Testis (tissue), 3 donors: ENCODE measurements around the gene SLC16A7. TPM values are rescaled to one million over a fixed set of nuclear protein-coding genes. Genes with fewer than 3 reads are reported as not detected.

Source experiments
- DNase-seq: peaks from one replicate; pipeline ENCODE4 v3.0.0-alpha.2; 2019
- H3K27ac ChIP-seq, 2 donors: fragments of 200-600 bp; sonication (generic); one replicate each; pipeline ENCODE4 v1.5.1; 2019
- H3K27me3 ChIP-seq: fragments of 200-600 bp; sonication (generic); one replicate; pipeline ENCODE4 v1.5.1; 2019
- H3K36me3 ChIP-seq: fragments of 200-600 bp; sonication (generic); one replicate; pipeline ENCODE4 v1.5.1; 2017; ENCODE audit warnings: low read depth; ENCODE audit errors: missing control alignments
- H3K4me1 ChIP-seq: fragments of 200-600 bp; sonication (generic); one replicate; pipeline ENCODE4 v1.5.1; 2019
- H3K4me3 ChIP-seq, 2 donors: fragments of 200-600 bp; sonication (generic); one replicate each; pipeline ENCODE4 v1.5.1; 2017 to 2019
- H3K9me3 ChIP-seq: fragments of 200-600 bp; sonication (generic); one replicate; pipeline ENCODE4 v1.5.1; 2017
- CTCF ChIP-seq, 3 experiments: fragments of 450-650 bp in 2 of 3; fragments of 200-600 bp in 1 of 3; sonication (generic) in 1 of 3; IDR thresholded peaks; one replicate each; pipeline ENCODE4 v1.5.1; 2016 to 2019; ENCODE audit warnings: antibody characterized with exemption in 3 of 3, mild to moderate bottlenecking in 2 of 3, moderate library complexity in 1 of 3
- POLR2A ChIP-seq: fragments of 450-650 bp; IDR thresholded peaks from one replicate; pipeline ENCODE4 v1.6.1; 2017; ENCODE audit warnings: antibody characterized with exemption, mild to moderate bottlenecking, moderate library complexity
- WGBS, 2 donors: methylation state at CpG; one replicate each; pipeline ENCODE4 v1.1.5; 2018; 5-methylcytosine and 5-hydroxymethylcytosine counted together
- intact Hi-C: fragments of 100-400 bp; cut with DNase I; formaldehyde crosslinking; loops from one replicate; pipeline ENCODE4 v1.15.1; 2023; ENCODE audit warnings: low total_unique reads
- polyA plus RNA-seq: library from polyadenylated mRNA; stranded (reverse); fragments of 350-450 nt; fragmentation: Illumina TruSeq; extraction: RNeasy Lipid Tissue Mini Kit (QIAGEN cat#74804); gene quantifications from one replicate; pipeline ENCODE4 v1.2.3, GENCODE V29; 2014; ENCODE audit warnings: low read depth, low replicate concordance; ENCODE audit not compliant: insufficient read depth
- total RNA-seq, 2 donors: library from RNA; depleted of rRNA; stranded (reverse); fragments of >200 nt; gene quantifications; one replicate each; pipeline ENCODE4 v1.2.3, GENCODE V29; 2016

SLC16A7 gene
- total and polyA plus RNA-seq, 3 donors from 2014 or later = 10.5 to 38.0 (median 15.9) TPM

- H3K27me3 ChIP-seq = no peaks in the 10 kb centered on the region
- intact Hi-C loops = no loop called here
- H3K27ac ChIP-seq = no peak overlapping the region
- DNase-seq = no peak
- no peak overlapping the region for H3K4me3 ChIP-seq
- no peak for TF ChIP-seq CTCF (IDR thresholded peaks at IDR 0.05)
- no peak for TF ChIP-seq POLR2A
- no peaks in the 10 kb centered on the region for H3K4me1 ChIP-seq
- WGBS, 2 donors = 38 to 76% methylated on average over 1 of the region's 1 CpG
- no peaks in the 10 kb centered on the region for H3K36me3 ChIP-seq
- no peaks in the 10 kb centered on the region for H3K9me3 ChIP-seq
Observed at GRCh38 chr12:59619461-59620240, 23.8 kb downstream of the SLC16A7 start.

GRCh38 chr12:59620326-59620725, 24.5 kb downstream of the SLC16A7 start:
- Histone ChIP-seq H3K27me3 (no peaks in the 10 kb centered on the region), H3K4me3 (no peak overlapping the region), H3K27ac (no peak overlapping the region), H3K36me3 (no peaks in the 10 kb centered on the region), H3K4me1 (no peaks in the 10 kb centered on the region), H3K9me3 (no peaks in the 10 kb centered on the region)
- no peak for DNase-seq
- no peak for TF ChIP-seq CTCF (IDR thresholded peaks at IDR 0.05)
- TF ChIP-seq POLR2A = no peak
- WGBS, 2 donors = 77 to 85% methylated on average over 3 of the region's 3 CpGs
- intact Hi-C loops = no loop called here

GRCh38 chr12:59624732-59625460, 29.1 kb downstream of the SLC16A7 start:
- Histone ChIP-seq H3K4me3 (no peak overlapping the region), H3K4me1 (no peaks in the 10 kb centered on the region), H3K9me3 (no peaks in the 10 kb centered on the region), H3K27ac (no peak overlapping the region), H3K27me3 (no peaks in the 10 kb centered on the region), H3K36me3 (no peaks in the 10 kb centered on the region)
- TF ChIP-seq CTCF (IDR thresholded peaks at IDR 0.05) (no peak), POLR2A (no peak)
- WGBS, 2 donors = 86 to 91% methylated on average over 1 of the region's 1 CpG
- no peak for DNase-seq
- intact Hi-C loops = no loop called here

GRCh38 chr12:59626382-59626781, 30.6 kb downstream of the SLC16A7 start:
- no peak overlapping the region for H3K27ac ChIP-seq
- H3K4me1 ChIP-seq = no peaks in the 10 kb centered on the region
- no peak for DNase-seq
- intact Hi-C loops = no loop called here
- no peaks in the 10 kb centered on the region for H3K9me3 ChIP-seq
- no peak overlapping the region for H3K4me3 ChIP-seq
- TF ChIP-seq CTCF (IDR thresholded peaks at IDR 0.05) = no peak
- TF ChIP-seq POLR2A = no peak
- 60 to 71% methylated on average over 1 of the region's 1 CpG for WGBS, 2 donors
- H3K27me3 ChIP-seq = no peaks in the 10 kb centered on the region
- no peaks in the 10 kb centered on the region for H3K36me3 ChIP-seq
